Measurements from ENCODE around the gene CHIT1. TPM values are rescaled to one million over a fixed set of nuclear protein-coding genes. Genes with fewer than 3 reads are reported as not detected.

CHIT1 gene
- total RNA-seq, 1 donor from 2014 or later, result not detected

- H4K20me1 ChIP-seq (ENCODE audit: insufficient read depth, low read length), result no peaks in the 10 kb centered on the region
- no peak overlapping the region for H3K4me3 ChIP-seq (ENCODE audit: insufficient read depth, low read depth, low read length)
- H3K79me2 ChIP-seq (ENCODE audit: insufficient read depth, low read length), result no peaks in the 10 kb centered on the region
- H3K4me1 Mint-ChIP-seq (ENCODE audit: low read depth, unreplicated experiment), result peaks cover 5% of the 10 kb centered on the region
- peaks cover 12% of the 10 kb centered on the region for H3K36me3 Mint-ChIP-seq (ENCODE audit: low read depth, unreplicated experiment)
- peak; percentile 10 for DNase-seq (ENCODE audit: low read depth)
- H3K27me3 ChIP-seq (ENCODE audit: insufficient read depth, low read length), result no peaks in the 10 kb centered on the region
- no peak overlapping the region for H3K27ac ChIP-seq (ENCODE audit: low read depth, low read length)
- no peak overlapping the region for H3K4me2 ChIP-seq (ENCODE audit: low read length)
- no peaks in the 10 kb centered on the region for H3K36me3 ChIP-seq (ENCODE audit: insufficient read depth, low read length)
- peaks cover under 1% of the 10 kb centered on the region for H3K9me3 Mint-ChIP-seq (ENCODE audit: unreplicated experiment)
- peaks cover 32% of the 10 kb centered on the region for H3K27me3 Mint-ChIP-seq (ENCODE audit: low read depth, unreplicated experiment)
- no peak overlapping the region for H2AFZ ChIP-seq (ENCODE audit: low read depth, low read length)
- no peak overlapping the region for H3K4me3 Mint-ChIP-seq (ENCODE audit: unreplicated experiment)
- no peak overlapping the region for H3K27ac Mint-ChIP-seq (ENCODE audit: unreplicated experiment)
- H3K9me3 ChIP-seq (ENCODE audit: insufficient read depth, low read depth, low read length), result no peaks in the 10 kb centered on the region
- TF ChIP-seq EZH2 (IDR thresholded peaks at IDR 0.05; ENCODE audit: insufficient read depth, low read length) (no peak), CTCF (IDR thresholded peaks at IDR 0.05; ENCODE audit: insufficient read depth, low read depth, low read length) (no peak)
- no peak overlapping the region for H3K9ac ChIP-seq (ENCODE audit: low read length)
- H3K4me1 ChIP-seq (ENCODE audit: insufficient read depth, low read length), result no peaks in the 10 kb centered on the region
- no peak for FAIRE-seq
These were observed 58.7 kb downstream of the CHIT1 start for GRCh38 chr1:203170625-203171330.

GRCh38 chr1:203169770-203170520 is 59.5 kb downstream of the CHIT1 start:
- no peak overlapping the region for H2AFZ ChIP-seq (ENCODE audit: low read depth, low read length)
- no peaks in the 10 kb centered on the region for H3K79me2 ChIP-seq (ENCODE audit: insufficient read depth, low read length)
- no peak for DNase-seq (ENCODE audit: low read depth)
- Mint-ChIP-seq H3K27me3 (ENCODE audit: low read depth, unreplicated experiment) (peaks cover 39% of the 10 kb centered on the region), H3K27ac (ENCODE audit: unreplicated experiment) (no peak overlapping the region), H3K9me3 (ENCODE audit: unreplicated experiment) (peaks cover 7% of the 10 kb centered on the region), H3K4me3 (ENCODE audit: unreplicated experiment) (no peak overlapping the region), H3K36me3 (ENCODE audit: low read depth, unreplicated experiment) (peaks cover 17% of the 10 kb centered on the region), H3K4me1 (ENCODE audit: low read depth, unreplicated experiment) (peaks cover 5% of the 10 kb centered on the region)
- FAIRE-seq, result no peak
- no peaks in the 10 kb centered on the region for H3K9me3 ChIP-seq (ENCODE audit: insufficient read depth, low read depth, low read length)
- no peak for TF ChIP-seq CTCF (IDR thresholded peaks at IDR 0.05; ENCODE audit: insufficient read depth, low read depth, low read length)
- TF ChIP-seq EZH2 (IDR thresholded peaks at IDR 0.05; ENCODE audit: insufficient read depth, low read length), result no peak
- H3K27me3 ChIP-seq (ENCODE audit: insufficient read depth, low read length), result no peaks in the 10 kb centered on the region
- no peaks in the 10 kb centered on the region for H4K20me1 ChIP-seq (ENCODE audit: insufficient read depth, low read length)
- H3K27ac ChIP-seq (ENCODE audit: low read depth, low read length), result no peak overlapping the region
- H3K36me3 ChIP-seq (ENCODE audit: insufficient read depth, low read length), result no peaks in the 10 kb centered on the region
- H3K9ac ChIP-seq (ENCODE audit: low read length), result no peak overlapping the region
- H3K4me3 ChIP-seq (ENCODE audit: insufficient read depth, low read depth, low read length), result no peak overlapping the region
- no peak overlapping the region for H3K4me2 ChIP-seq (ENCODE audit: low read length)
- H3K4me1 ChIP-seq (ENCODE audit: insufficient read depth, low read length), result no peaks in the 10 kb centered on the region

All from astrocyte (in vitro differentiated cells and primary cell).